HCT116 (cell line): Measurements from ENCODE around the gene DBP. TPM values are rescaled to one million over a fixed set of nuclear protein-coding genes. Genes with fewer than 3 reads are reported as not detected.

Source experiments
- ATAC-seq: fragments of 200-7000 bp; cut with Tn5 transposase; 2 replicates; pipeline ENCODE4 v1.9.1; 2020; ENCODE audit warnings: mild to moderate bottlenecking, moderate library complexity
- BruUV-seq: library from RNA; stranded (reverse); fragments of 400-500 nt; replicated peaks from 2 replicates; lab custom pipeline; 2021; lab: Mats Ljungman, UMichigan
- CTCF ChIA-PET: fragments of 300-600 bp; sonication (Branson Sonifier 250); formaldehyde crosslinking; loops from one replicate; lab custom pipeline; 2021; ENCODE audit warnings: antibody characterized with exemption; lab: Charles Lee
- POLR2A ChIA-PET: fragments of 300-600, 350-600 bp; sonication (Branson Sonifier 250); formaldehyde crosslinking; loops from one replicate; lab custom pipeline; 2021; ENCODE audit warnings: antibody characterized with exemption; lab: Charles Lee
- RAD21 ChIA-PET, 2 experiments: fragments of 300-600 bp; sonication (Branson Sonifier 250); formaldehyde crosslinking; loops; one replicate each; lab custom pipeline; 2023; ENCODE audit warnings: low total read pairs in 2 of 2; ENCODE audit not compliant: uncharacterized antibody in 2 of 2, unreplicated experiment in 2 of 2, low non-redundant PET in 1 of 2; lab: Charles Lee
- DNase-seq: peaks from one replicate; pipeline ENCODE4 v3.0.0-alpha.2; 2010; ENCODE audit warnings: low read depth, low spot score
- H2AFZ ChIP-seq: fragments of 200-600 bp; shearing (Covaris generic), sonication (generic); 2 replicates; pipeline ENCODE4 v1.6.1; 2017; ENCODE audit warnings: low read depth, mixed run types, mixed read lengths, antibody characterized with exemption, low read length; ENCODE audit not compliant: poor library complexity, severe bottlenecking
- H3K27ac ChIP-seq: 2 replicates; pipeline ENCODE4 v1.5.1; 2012; ENCODE audit warnings: low read depth, low read length
- H3K27me3 ChIP-seq: fragments of 200-600 bp; sonication (generic); 2 replicates; pipeline ENCODE4 v1.6.1; 2016; ENCODE audit warnings: mixed run types, low read length, mixed read lengths; ENCODE audit not compliant: insufficient read depth
- H3K36me3 ChIP-seq, 2 experiments: fragments of 200-500 bp in 1 of 2; fragments of 200-600 bp in 1 of 2; sonication (Bioruptor generic) in 1 of 2; sonication (generic) in 1 of 2; 2 replicates each; pipeline versions ENCODE4 v1.5.1 to v1.6.1; 2014 to 2016; ENCODE audit warnings: low read length in 2 of 2, inconsistent platforms in 1 of 2, mixed read lengths in 1 of 2, mixed run types in 1 of 2; ENCODE audit not compliant: insufficient read depth in 2 of 2, control insufficient read depth in 1 of 2
- H3K4me1 ChIP-seq, 2 experiments: fragments of 200-600 bp in 1 of 2; sonication (generic) in 1 of 2; 2 replicates each; pipeline versions ENCODE4 v1.5.1 to v1.6.1; 2012 to 2017; ENCODE audit warnings: low read length in 2 of 2, inconsistent platforms in 1 of 2, mild to moderate bottlenecking in 1 of 2, mixed read lengths in 1 of 2, mixed run types in 1 of 2, moderate library complexity in 1 of 2; ENCODE audit not compliant: insufficient read depth in 2 of 2, control insufficient read depth in 1 of 2
- H3K4me2 ChIP-seq: fragments of 200-600 bp; sonication (generic); 2 replicates; pipeline ENCODE4 v1.6.1; 2017; ENCODE audit warnings: mixed run types, low read length, mixed read lengths
- H3K4me3 ChIP-seq, 2 experiments: fragments of 200-600 bp in 1 of 2; sonication (generic) in 1 of 2; replicated peaks in 1 of 2; 2 replicates each; pipeline ENCODE4 v1.5.1; 2011 to 2016; ENCODE audit warnings: low read length in 2 of 2, control low read depth in 1 of 2, low read depth in 1 of 2, mild to moderate bottlenecking in 1 of 2, mixed read lengths in 1 of 2, mixed run types in 1 of 2
- H3K79me2 ChIP-seq: fragments of 200-600 bp; sonication (generic); 2 replicates; pipeline ENCODE4 v1.6.1; 2017; ENCODE audit warnings: mild to moderate bottlenecking, mixed run types, low read length, moderate library complexity, mixed read lengths; ENCODE audit not compliant: insufficient read depth
- H3K9ac ChIP-seq: fragments of 200-600 bp; sonication (generic); 2 replicates; pipeline ENCODE4 v1.6.1; 2016; ENCODE audit warnings: low read length, mixed read lengths
- H3K9me2 ChIP-seq: fragments of 200-600 bp; sonication (generic), shearing (Covaris generic); 2 replicates; pipeline ENCODE4 v1.6.1; 2017; ENCODE audit warnings: mixed run types, mild to moderate bottlenecking, moderate library complexity; ENCODE audit not compliant: insufficient read depth
- H3K9me3 ChIP-seq, 2 experiments: fragments of 200-500 bp in 1 of 2; fragments of 200-600 bp in 1 of 2; sonication (Bioruptor generic) in 1 of 2; sonication (generic) in 1 of 2; 2 replicates each; pipeline ENCODE4 v1.6.1; 2014 to 2017; ENCODE audit warnings: low read length in 2 of 2, mixed read lengths in 2 of 2, inconsistent platforms in 1 of 2, low read depth in 1 of 2, mild to moderate bottlenecking in 1 of 2, mixed run types in 1 of 2, moderate library complexity in 1 of 2; ENCODE audit not compliant: control insufficient read depth in 1 of 2, insufficient read depth in 1 of 2
- H4K20me1 ChIP-seq: fragments of 200-600 bp; sonication (generic), shearing (Covaris generic); 2 replicates; pipeline ENCODE4 v1.6.1; 2017; ENCODE audit warnings: mixed run types, mild to moderate bottlenecking, moderate library complexity; ENCODE audit not compliant: insufficient read depth
- CBX3 ChIP-seq: IDR thresholded peaks from 2 replicates; pipeline ENCODE4 v1.6.1; 2012; ENCODE audit warnings: low read depth
- FOSL1 ChIP-seq: IDR thresholded peaks from 2 replicates; pipeline ENCODE4 v1.6.1; 2012; ENCODE audit warnings: low read depth
- JUND ChIP-seq: IDR thresholded peaks from 2 replicates; pipeline ENCODE4 v1.6.1; 2012
- POLR2AphosphoS5 ChIP-seq: IDR thresholded peaks from 2 replicates; pipeline ENCODE4 v1.6.1; 2011; ENCODE audit warnings: mild to moderate bottlenecking, low read depth, low read length, moderate library complexity
- REST ChIP-seq: IDR thresholded peaks from 2 replicates; pipeline ENCODE4 v1.6.1; 2012; ENCODE audit warnings: low read depth
- SIN3A ChIP-seq: IDR thresholded peaks from 2 replicates; pipeline ENCODE4 v1.6.1; 2012; ENCODE audit warnings: low read depth
- SP1 ChIP-seq: IDR thresholded peaks from 2 replicates; pipeline ENCODE4 v1.6.1; 2012; ENCODE audit warnings: low read depth
- TCF7L2 ChIP-seq: IDR thresholded peaks from 2 replicates; pipeline ENCODE4 v1.7.0; 2011; ENCODE audit warnings: borderline replicate concordance, inconsistent platforms; ENCODE audit not compliant: insufficient read depth, insufficient read length; ENCODE audit errors: extremely low read depth
- YY1 ChIP-seq: IDR thresholded peaks from 2 replicates; pipeline ENCODE4 v1.6.1; 2011; ENCODE audit warnings: low read length, low read depth, moderate library complexity, mild to moderate bottlenecking; ENCODE audit not compliant: insufficient replicate concordance; ENCODE audit errors: extremely low read depth
- intact Hi-C: fragments of 100-400 bp; cut with micrococcal nuclease; formaldehyde crosslinking; loops from 2 replicates; pipeline ENCODE4 v1.10.0; 2022
- total RNA-seq: library from RNA; stranded (reverse); gene quantifications from one replicate; pipeline ENCODE4 v1.2.1, GENCODE V29; 2021; ENCODE audit not compliant: unreplicated experiment
- TF ChIP-seq, protein P1 (sequence below): IDR thresholded peaks from 2 replicates; pipeline ENCODE4 v1.6.1; 2012

The DBP gene
- total RNA-seq, 1 experiment from 2014 or later: 45.9 TPM

DNA sequence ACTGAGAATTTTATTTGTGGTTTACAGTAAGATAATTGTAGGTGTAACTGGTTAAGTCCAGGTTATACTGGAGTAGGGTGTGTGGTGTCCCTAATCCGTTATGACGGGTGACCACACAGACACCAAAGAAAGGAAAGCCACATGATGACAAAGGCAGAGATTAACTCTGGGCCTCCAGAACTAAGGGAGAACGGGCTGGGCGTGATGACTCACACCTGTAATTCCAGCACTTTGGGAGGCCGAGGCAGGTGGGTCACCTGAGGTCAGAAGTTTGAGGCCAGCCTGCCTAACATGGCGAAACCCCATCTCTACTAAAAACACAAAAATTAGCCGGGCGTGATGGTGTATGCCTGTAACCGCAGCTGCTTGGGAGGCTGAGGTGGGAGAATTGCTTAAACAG is 48.4 kb upstream of the DBP start:
- DNase-seq (no peak), ATAC-seq (peak; percentile 92)
- Histone ChIP-seq H3K9me3 (no peaks in the 10 kb centered on the region), H3K4me1 (peaks cover 21 to 24% of the 10 kb centered on the region in 2 experiments), H4K20me1 (no peaks in the 10 kb centered on the region), H3K79me2 (no peaks in the 10 kb centered on the region), H3K36me3 (no peaks in the 10 kb centered on the region), H2AFZ (no peak overlapping the region), H3K9ac (no peak overlapping the region), H3K27me3 (no peaks in the 10 kb centered on the region), H3K9me2 (no peaks in the 10 kb centered on the region), H3K4me3 (no peak overlapping the region), H3K27ac (peak overlapping the region; percentile 7; the same call in 1 of the 2 replicates), H3K4me2 (peak overlapping the region; percentile 65)
- intact Hi-C loops: no loop called here
- CTCF ChIA-PET: interaction anchor here (1.0 kb wide), 1 partner anchor 40 kb away, joined by 3 read pairs; the partner anchor contains the start of gene CA11
- POLR2A ChIA-PET: no interaction called here
- no TSS peak for BruUV-seq
- peak; percentile 38 for TF ChIP-seq SP1
- TF ChIP-seq JUND: peak; percentile 84
- TF ChIP-seq, protein P1, sequence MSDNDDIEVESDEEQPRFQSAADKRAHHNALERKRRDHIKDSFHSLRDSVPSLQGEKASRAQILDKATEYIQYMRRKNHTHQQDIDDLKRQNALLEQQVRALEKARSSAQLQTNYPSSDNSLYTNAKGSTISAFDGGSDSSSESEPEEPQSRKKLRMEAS: peak; percentile 47; the same call in 1 of the 2 replicates
- peak; percentile 76 for TF ChIP-seq FOSL1
- peak; percentile 16; the same call in 1 of the 2 replicates for TF ChIP-seq POLR2AphosphoS5
- TF ChIP-seq REST: no peak
- TF ChIP-seq YY1: no peak
- TF ChIP-seq SIN3A: peak; percentile 85
- TF ChIP-seq CBX3: peak; percentile 57; the same call in 1 of the 2 replicates
- TF ChIP-seq TCF7L2: peak; percentile 68
- RAD21 ChIA-PET: no interaction called here
